PC-3 (cell line): Measurements from ENCODE around the gene BMPR1A.

ENCODE experiments used
- EZH2 ChIP-seq: fragments of 300-600 bp; sonication (generic); IDR thresholded peaks from one replicate; pipeline ENCODE4 v1.6.1; 2017; ENCODE audit warnings: antibody characterized with exemption, mild to moderate bottlenecking, low read length; ENCODE audit not compliant: unreplicated experiment
- EZH2phosphoT487 ChIP-seq: fragments of 300-600 bp; sonication (generic); IDR thresholded peaks from 2 replicates; pipeline ENCODE4 v1.6.1; 2018; ENCODE audit warnings: mild to moderate bottlenecking, antibody characterized with exemption, low read length, borderline replicate concordance
- TF ChIP-seq, protein P1 (sequence below): fragments of 300-600 bp; sonication (generic); conservative IDR thresholded peaks from 2 replicates; pipeline ENCODE4 v1.5.1; 2017; ENCODE audit warnings: antibody characterized with exemption, low read depth, mild to moderate bottlenecking, low read length

DNA sequence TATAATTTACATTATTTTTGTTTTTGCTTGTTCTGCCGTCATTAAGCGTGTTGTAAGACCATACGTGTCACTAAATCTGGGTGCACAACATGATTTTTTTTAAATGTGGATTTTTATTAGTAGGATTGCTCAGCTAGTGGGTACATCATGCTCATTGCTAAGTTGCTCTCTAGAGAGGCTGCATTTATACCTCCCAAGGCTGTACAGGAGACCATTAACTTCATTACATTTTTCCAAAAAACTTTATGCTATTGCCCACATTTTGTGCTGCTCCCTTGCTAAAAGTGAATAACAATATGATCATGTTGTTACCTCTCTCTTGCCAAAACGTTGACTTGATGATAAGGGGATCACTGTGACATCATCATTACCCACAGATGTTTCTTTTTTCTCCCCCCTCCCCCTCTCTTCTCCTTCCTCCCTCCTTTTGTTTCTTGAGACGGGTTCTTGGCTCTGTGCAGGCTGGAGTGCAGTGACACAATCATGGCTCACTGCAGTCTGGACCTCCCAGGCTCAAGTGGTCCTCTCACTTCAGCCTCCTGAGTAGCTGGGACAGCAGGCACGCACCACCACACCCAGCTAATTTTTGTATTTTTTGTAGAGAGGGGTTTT, 65.1 kb downstream of the BMPR1A start:
- TF ChIP-seq, protein P1, sequence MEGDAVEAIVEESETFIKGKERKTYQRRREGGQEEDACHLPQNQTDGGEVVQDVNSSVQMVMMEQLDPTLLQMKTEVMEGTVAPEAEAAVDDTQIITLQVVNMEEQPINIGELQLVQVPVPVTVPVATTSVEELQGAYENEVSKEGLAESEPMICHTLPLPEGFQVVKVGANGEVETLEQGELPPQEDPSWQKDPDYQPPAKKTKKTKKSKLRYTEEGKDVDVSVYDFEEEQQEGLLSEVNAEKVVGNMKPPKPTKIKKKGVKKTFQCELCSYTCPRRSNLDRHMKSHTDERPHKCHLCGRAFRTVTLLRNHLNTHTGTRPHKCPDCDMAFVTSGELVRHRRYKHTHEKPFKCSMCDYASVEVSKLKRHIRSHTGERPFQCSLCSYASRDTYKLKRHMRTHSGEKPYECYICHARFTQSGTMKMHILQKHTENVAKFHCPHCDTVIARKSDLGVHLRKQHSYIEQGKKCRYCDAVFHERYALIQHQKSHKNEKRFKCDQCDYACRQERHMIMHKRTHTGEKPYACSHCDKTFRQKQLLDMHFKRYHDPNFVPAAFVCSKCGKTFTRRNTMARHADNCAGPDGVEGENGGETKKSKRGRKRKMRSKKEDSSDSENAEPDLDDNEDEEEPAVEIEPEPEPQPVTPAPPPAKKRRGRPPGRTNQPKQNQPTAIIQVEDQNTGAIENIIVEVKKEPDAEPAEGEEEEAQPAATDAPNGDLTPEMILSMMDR = no peak
- TF ChIP-seq EZH2 (no peak), EZH2phosphoT487 (no peak)
